Medulla oblongata (tissue), 1 donor: ENCODE data around the gene CHD2.
"Not testable (repeated sequence)": the region's sequence is repeated elsewhere in the genome, so short reads cannot be mapped to it uniquely, and the experiment has no call there.

Experiments used
- DNase-seq: peaks from one replicate; pipeline ENCODE4 v3.0.0-alpha.2; 2015; ENCODE audit errors: extremely low spot score

Gene CHD2

GRCh38 chr15:93048759-93049161 is 148.6 kb downstream of the CHD2 start:
- peak; percentile 69 for DNase-seq

- DNase-seq = no peak
These were observed 149.1 kb downstream of the CHD2 start for GRCh38 chr15:93049233-93049632.

GRCh38 chr15:93049914-93050578 is 149.9 kb downstream of the CHD2 start:
- DNase-seq = no peak

- no peak for DNase-seq
These were observed 150.5 kb downstream of the CHD2 start for GRCh38 chr15:93050648-93051047.

GRCh38 chr15:93051236-93052089 is 151.3 kb downstream of the CHD2 start:
- DNase-seq = no peak

- DNase-seq = no peak
These were observed 152.2 kb downstream of the CHD2 start for GRCh38 chr15:93052090-93052879.

- no peak for DNase-seq
These were observed 155.1 kb downstream of the CHD2 start for GRCh38 chr15:93055211-93055610.

GRCh38 chr15:93056836-93057235 is 156.7 kb downstream of the CHD2 start:
- no peak for DNase-seq

- no peak for DNase-seq
These were observed 157.5 kb downstream of the CHD2 start for GRCh38 chr15:93057618-93058017.

- no peak for DNase-seq
These were observed 158.0 kb downstream of the CHD2 start for GRCh38 chr15:93058128-93058527.

- no peak for DNase-seq
These were observed 158.8 kb downstream of the CHD2 start for GRCh38 chr15:93058904-93059427.

GRCh38 chr15:93059442-93059841 is 159.3 kb downstream of the CHD2 start:
- no peak for DNase-seq

- DNase-seq = no peak
These were observed 160.5 kb downstream of the CHD2 start for GRCh38 chr15:93060336-93061248.

GRCh38 chr15:93062628-93063261 is 162.6 kb downstream of the CHD2 start:
- not testable (repeated sequence) for DNase-seq

- DNase-seq = no peak
These were observed 163.1 kb downstream of the CHD2 start for GRCh38 chr15:93063262-93063671.

GRCh38 chr15:93063796-93064690 is 163.9 kb downstream of the CHD2 start:
- no peak for DNase-seq

GRCh38 chr15:93065641-93066045 is 165.5 kb downstream of the CHD2 start:
- DNase-seq = no peak

- DNase-seq = no peak
These were observed 166.1 kb downstream of the CHD2 start for GRCh38 chr15:93066224-93066681.
